ENCODE measurements around the gene GDNF.

GDNF gene

DNA sequence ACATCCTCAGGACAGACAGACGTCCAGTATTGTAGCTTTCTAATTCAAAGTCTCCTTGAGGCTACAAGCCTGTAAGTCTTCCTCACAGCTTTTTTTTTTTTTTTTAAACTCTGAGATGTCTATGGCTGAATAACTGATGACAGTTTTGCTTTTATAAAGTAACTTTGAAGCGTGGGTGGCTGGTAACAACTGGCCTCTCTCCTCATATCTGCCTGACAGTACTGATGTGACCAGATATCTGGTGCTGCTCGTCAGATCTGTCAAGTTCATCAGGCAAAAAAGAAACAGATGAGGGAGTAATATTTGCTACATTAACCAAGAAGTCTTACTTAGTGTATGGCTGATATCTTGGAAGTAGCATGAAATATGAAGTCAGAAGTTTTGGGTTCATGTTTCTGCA lies 72.6 kb downstream of the GDNF start:
- no peak overlapping the region for H3K4me3 ChIP-seq (ENCODE audit: low read depth, low read length)
- no peak for DNase-seq (ENCODE audit: low read depth)
